ENCODE results near the gene ZNF778. TPM values are rescaled to one million over a fixed set of nuclear protein-coding genes. Genes with fewer than 3 reads are reported as not detected.

The ZNF778 gene
- total RNA-seq, 1 experiment from 2014 or later: 19.5 TPM

DNA sequence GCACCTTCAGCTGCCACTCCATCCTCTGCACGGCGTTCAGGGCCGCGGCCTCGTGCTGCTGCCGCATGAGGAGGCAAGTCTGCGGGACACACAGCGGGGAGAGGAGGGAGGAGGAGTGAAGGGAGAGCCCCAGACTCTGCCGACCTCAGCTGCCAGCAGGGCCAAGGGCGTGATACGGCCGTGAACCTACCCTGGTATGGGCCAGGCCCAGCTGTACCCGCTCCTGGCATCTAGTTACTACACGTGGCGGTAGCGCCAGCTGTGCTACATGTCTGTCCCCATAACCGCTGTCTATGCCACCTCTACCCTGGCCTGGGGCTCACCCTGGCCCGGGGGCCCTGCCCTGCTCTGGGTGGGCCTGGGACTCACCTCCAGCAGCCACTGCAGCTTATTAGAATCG lies 51.1 kb downstream of the ZNF778 start:
- no peak for DNase-seq (ENCODE audit: low read depth, low spot score)
- no peak overlapping the region for H3K4me2 ChIP-seq (ENCODE audit: low read length)
- peaks cover 0 to 18% of the 10 kb centered on the region in 2 experiments; a peak in 3 of 4 replicates for H3K4me1 ChIP-seq (ENCODE audit: control insufficient read depth in 1 of 2, insufficient read depth in 2 of 2, low read length in 2 of 2)
- no peaks in the 10 kb centered on the region for H3K9me3 ChIP-seq (ENCODE audit: control insufficient read depth in 1 of 2, insufficient read depth in 1 of 2, low read depth in 1 of 2, low read length in 2 of 2)
- no peak overlapping the region; the same call in 1 of the 2 replicates for H3K27ac ChIP-seq (ENCODE audit: low read depth, low read length)
- no peaks in the 10 kb centered on the region for H3K9me2 ChIP-seq (ENCODE audit: insufficient read depth)
- ChIA-PET POLR2A (no interaction called here), CTCF (no interaction called here), RAD21 (ENCODE audit: low non-redundant PET in 1 of 2, low total read pairs in 2 of 2, uncharacterized antibody in 2 of 2, unreplicated experiment in 2 of 2) (no interaction called here)
- H4K20me1 ChIP-seq (ENCODE audit: insufficient read depth): no peaks in the 10 kb centered on the region
- peaks cover 27% of the 10 kb centered on the region; the same call in 1 of the 2 replicates for H3K79me2 ChIP-seq (ENCODE audit: insufficient read depth, low read length)
- H3K27me3 ChIP-seq (ENCODE audit: insufficient read depth, low read length): no peaks in the 10 kb centered on the region
- H3K4me3 ChIP-seq (replicated peaks in 1 of 2; ENCODE audit: low read depth in 1 of 2, low read length in 2 of 2): no peak overlapping the region
- no peak for TF ChIP-seq POLR2AphosphoS5 (IDR thresholded peaks at IDR 0.05; ENCODE audit: low read depth, low read length)
- no peak for TF ChIP-seq CBX3 (IDR thresholded peaks at IDR 0.05; ENCODE audit: low read depth)
- no peak for TF ChIP-seq MAX (IDR thresholded peaks at IDR 0.05)
- no peak for TF ChIP-seq POLR2A (IDR thresholded peaks at IDR 0.05; ENCODE audit: borderline replicate concordance, extremely low read depth, insufficient read depth, insufficient read length)
- no peak for TF ChIP-seq RAD21 (IDR thresholded peaks at IDR 0.05; ENCODE audit: low read depth)
- no peak for TF ChIP-seq EZH2phosphoT487 (IDR thresholded peaks at IDR 0.05; ENCODE audit: borderline replicate concordance)
- no peak for TF ChIP-seq JUND (IDR thresholded peaks at IDR 0.05)
- no peak for TF ChIP-seq CTCF (IDR thresholded peaks at IDR 0.05 in 2 of 3, conservative IDR thresholded peaks at IDR 0.05 in 1 of 3; ENCODE audit: borderline replicate concordance in 1 of 3, insufficient read depth in 1 of 3, low read depth in 2 of 3, low read length in 2 of 3)
- no peak for TF ChIP-seq ZFX (IDR thresholded peaks at IDR 0.05)
- no peak for TF ChIP-seq CEBPB (IDR thresholded peaks at IDR 0.05; ENCODE audit: low read depth)
- no peak for TF ChIP-seq SRF (IDR thresholded peaks at IDR 0.05; ENCODE audit: low read depth)
- TF ChIP-seq SIN3A (IDR thresholded peaks at IDR 0.05; ENCODE audit: low read depth): no peak
- H3K36me3 ChIP-seq (ENCODE audit: control insufficient read depth in 1 of 2, insufficient read depth in 2 of 2, low read length in 2 of 2): peaks cover 19 to 40% of the 10 kb centered on the region in 2 experiments
- no peak overlapping the region for H3K9ac ChIP-seq (ENCODE audit: low read length)
- no TSS peak for BruUV-seq (replicated peaks)
- H2AFZ ChIP-seq (ENCODE audit: low read depth, low read length, poor library complexity, severe bottlenecking): no peak overlapping the region
- no peak; the same call in 1 of the 2 replicates for ATAC-seq
- intact Hi-C loops (cut with micrococcal nuclease): no loop called here
